Measurements from ENCODE around the gene SLIT2.

SLIT2 gene

DNA sequence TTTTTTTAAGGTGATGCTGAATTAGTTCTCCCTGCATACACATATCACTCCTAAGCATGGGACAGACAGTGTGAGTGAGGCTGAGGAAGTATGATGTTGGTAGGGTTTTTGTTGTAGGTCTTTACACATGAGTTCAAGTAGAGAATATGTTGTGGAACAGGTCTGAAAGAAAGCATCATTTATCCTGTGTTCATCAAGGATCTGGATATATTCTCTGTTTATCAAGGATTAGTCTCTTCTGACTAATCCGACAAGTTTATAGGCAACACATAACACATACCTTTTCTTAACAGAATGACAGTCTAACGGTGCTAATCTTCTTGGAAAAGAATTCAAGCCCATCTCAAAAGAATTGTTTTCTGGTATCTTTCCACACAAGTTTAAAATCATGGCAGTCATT lies 10.5 kb downstream of the SLIT2 start:
- CTCF ChIA-PET = no interaction called here

GRCh38 chr4:20264688-20265087 lies 13.0 kb downstream of the SLIT2 start:
- no peak for DNase-seq (ENCODE audit: extremely low spot score)
- CTCF ChIA-PET = interaction anchor here (1.4 to 4.2 kb wide), 2 partner anchors 16 to 19 kb away, joined by 3 to 17 read pairs; no protein-coding TSS in a partner anchor
- TF ChIP-seq, protein P1, sequence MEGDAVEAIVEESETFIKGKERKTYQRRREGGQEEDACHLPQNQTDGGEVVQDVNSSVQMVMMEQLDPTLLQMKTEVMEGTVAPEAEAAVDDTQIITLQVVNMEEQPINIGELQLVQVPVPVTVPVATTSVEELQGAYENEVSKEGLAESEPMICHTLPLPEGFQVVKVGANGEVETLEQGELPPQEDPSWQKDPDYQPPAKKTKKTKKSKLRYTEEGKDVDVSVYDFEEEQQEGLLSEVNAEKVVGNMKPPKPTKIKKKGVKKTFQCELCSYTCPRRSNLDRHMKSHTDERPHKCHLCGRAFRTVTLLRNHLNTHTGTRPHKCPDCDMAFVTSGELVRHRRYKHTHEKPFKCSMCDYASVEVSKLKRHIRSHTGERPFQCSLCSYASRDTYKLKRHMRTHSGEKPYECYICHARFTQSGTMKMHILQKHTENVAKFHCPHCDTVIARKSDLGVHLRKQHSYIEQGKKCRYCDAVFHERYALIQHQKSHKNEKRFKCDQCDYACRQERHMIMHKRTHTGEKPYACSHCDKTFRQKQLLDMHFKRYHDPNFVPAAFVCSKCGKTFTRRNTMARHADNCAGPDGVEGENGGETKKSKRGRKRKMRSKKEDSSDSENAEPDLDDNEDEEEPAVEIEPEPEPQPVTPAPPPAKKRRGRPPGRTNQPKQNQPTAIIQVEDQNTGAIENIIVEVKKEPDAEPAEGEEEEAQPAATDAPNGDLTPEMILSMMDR (IDR thresholded peaks at IDR 0.05; ENCODE audit: control extremely low read depth, extremely low read depth, low read depth, missing control alignments) = no peak
- POLR2A ChIA-PET = no interaction called here

More for the DNA sequence above, 10.5 kb downstream of the SLIT2 start:
- TF ChIP-seq, protein P1 (IDR thresholded peaks at IDR 0.05; ENCODE audit: control extremely low read depth, extremely low read depth, low read depth, missing control alignments) = no peak
- no peak for DNase-seq (ENCODE audit: extremely low spot score)
- POLR2A ChIA-PET = no interaction called here

- POLR2A ChIA-PET = no interaction called here
- CTCF ChIA-PET = interaction anchor here (1.4 to 4.2 kb wide), 2 partner anchors 17 to 20 kb away, joined by 3 to 17 read pairs; no protein-coding TSS in a partner anchor
- TF ChIP-seq, protein P1 (IDR thresholded peaks at IDR 0.05; ENCODE audit: control extremely low read depth, extremely low read depth, low read depth, missing control alignments) = no peak
- no peak for DNase-seq (ENCODE audit: extremely low spot score)
Observed at GRCh38 chr4:20265726-20266125, 14.0 kb downstream of the SLIT2 start.

DNA sequence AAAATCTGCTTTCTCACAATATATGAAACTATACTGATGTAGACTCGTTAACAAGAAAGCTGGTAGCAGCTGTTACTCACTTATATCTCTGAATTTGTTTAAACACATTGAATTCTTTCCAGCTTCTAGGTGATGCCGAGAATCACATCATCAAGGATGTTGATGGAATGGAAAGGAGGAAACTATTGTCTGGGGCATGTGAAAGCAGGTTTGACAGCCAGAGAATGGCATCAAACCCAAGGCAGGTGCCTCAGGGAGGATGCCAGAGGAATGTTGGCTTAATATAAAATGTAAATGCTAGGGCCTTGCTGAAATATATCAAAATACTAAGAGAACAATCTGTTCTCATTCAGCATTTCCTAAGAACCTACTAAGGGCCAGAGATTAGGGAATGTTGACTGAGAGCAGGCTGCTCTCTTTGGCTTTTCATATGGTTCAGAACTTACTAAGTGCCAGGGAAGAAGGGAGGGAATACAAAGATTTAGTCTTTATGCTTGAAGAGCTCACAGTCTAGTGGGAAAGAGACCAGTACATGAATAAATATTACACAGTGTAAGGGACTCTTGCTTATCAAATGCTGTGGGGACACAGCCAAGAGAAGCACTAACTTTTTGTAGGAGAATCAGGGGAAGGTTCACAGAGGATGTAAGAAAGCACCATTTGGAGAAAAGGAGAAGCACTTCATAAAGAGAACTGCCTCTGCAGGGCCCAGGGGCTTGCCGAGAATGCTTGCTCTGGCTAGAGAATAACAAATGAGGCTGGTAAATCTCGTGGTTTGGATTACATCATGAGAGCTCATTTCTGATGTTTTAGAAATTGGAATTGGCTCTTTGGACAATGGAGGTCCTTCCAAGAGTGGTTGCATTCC lies 14.7 kb downstream of the SLIT2 start:
- TF ChIP-seq, protein P1 (IDR thresholded peaks at IDR 0.05; ENCODE audit: control extremely low read depth, extremely low read depth, low read depth, missing control alignments) = no peak
- POLR2A ChIA-PET = no interaction called here
- DNase-seq (ENCODE audit: extremely low spot score) = no peak
- CTCF ChIA-PET = interaction anchor here (1.4 to 4.2 kb wide), 2 partner anchors 18 to 20 kb away, joined by 3 to 17 read pairs; no protein-coding TSS in a partner anchor

DNA sequence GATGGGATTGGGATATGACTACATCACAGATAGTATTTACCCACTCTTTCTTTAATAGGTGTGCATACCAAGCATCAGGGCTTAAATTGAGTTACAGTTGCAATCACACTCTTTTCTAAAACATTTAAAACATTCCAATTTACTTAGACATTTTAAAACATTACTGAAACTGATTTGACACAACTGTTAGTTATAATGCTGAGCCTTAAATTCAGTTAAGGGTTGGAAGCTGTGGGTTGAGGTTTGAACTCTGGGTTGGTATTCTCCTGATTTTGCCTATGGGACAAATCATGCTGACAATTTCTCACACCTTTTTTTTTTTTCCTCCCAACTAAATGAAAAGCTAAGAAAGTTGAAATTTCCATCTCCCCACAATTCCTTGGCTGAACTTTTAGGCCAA lies 16.3 kb downstream of the SLIT2 start:
- DNase-seq (ENCODE audit: extremely low spot score) = no peak
- TF ChIP-seq, protein P1 (IDR thresholded peaks at IDR 0.05; ENCODE audit: control extremely low read depth, extremely low read depth, low read depth, missing control alignments) = no peak
- CTCF ChIA-PET = interaction anchor here (0.6 kb wide), 1 partner anchor 938 kb away, joined by 3 read pairs; no protein-coding TSS in a partner anchor
- POLR2A ChIA-PET = no interaction called here

DNA sequence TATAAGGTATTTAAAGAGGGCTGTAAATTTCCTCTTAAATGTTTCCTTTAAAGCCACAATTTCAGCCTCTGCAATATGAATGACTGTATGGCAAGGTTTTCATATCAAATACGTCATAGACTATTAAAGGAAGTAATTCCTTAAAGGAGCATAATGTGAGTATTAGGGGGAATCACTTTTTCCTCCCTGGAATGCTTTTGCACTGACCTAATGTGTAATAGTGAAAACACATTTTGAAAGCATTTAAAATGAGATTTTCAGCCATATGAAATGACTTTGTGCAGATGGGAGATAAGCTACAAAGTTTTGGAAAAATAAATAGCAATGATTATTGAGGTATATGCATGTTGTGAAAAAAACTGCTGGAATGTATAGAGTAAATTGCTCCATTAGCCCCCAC lies 17.6 kb downstream of the SLIT2 start:
- CTCF ChIA-PET = interaction anchor here (1.2 kb wide), 1 partner anchor 22 kb away, joined by 4 read pairs; no protein-coding TSS in a partner anchor
- POLR2A ChIA-PET = no interaction called here
- TF ChIP-seq, protein P1 (IDR thresholded peaks at IDR 0.05; ENCODE audit: control extremely low read depth, extremely low read depth, low read depth, missing control alignments) = no peak
- no peak for DNase-seq (ENCODE audit: extremely low spot score)

Measured in GM10248 (cell line).